Ishikawa (cell line): Measurements from ENCODE around the gene CMTR1.

Experiments used
- EGR1 ChIP-seq: IDR thresholded peaks from 2 replicates; pipeline ENCODE4 v1.6.1; 2012
- RAD21 ChIP-seq: IDR thresholded peaks from 2 replicates; pipeline ENCODE4 v1.6.1; 2012; ENCODE audit warnings: low read depth
- TEAD4 ChIP-seq: IDR thresholded peaks from 2 replicates; pipeline ENCODE4 v1.6.1; 2012

GRCh38 chr6:37491171-37491829 lies 58.3 kb downstream of the CMTR1 start:
- TF ChIP-seq EGR1 (no peak), TEAD4 (no peak), RAD21 (no peak)
